ENCODE results near the gene DPP10.
"Not testable (repeated sequence)": the region's sequence is repeated elsewhere in the genome, so short reads cannot be mapped to it uniquely, and the experiment has no call there.

The DPP10 gene

GRCh38 chr2:115034801-115035200 lies 592.4 kb downstream of the DPP10 start:
- no peak for DNase-seq

DNA sequence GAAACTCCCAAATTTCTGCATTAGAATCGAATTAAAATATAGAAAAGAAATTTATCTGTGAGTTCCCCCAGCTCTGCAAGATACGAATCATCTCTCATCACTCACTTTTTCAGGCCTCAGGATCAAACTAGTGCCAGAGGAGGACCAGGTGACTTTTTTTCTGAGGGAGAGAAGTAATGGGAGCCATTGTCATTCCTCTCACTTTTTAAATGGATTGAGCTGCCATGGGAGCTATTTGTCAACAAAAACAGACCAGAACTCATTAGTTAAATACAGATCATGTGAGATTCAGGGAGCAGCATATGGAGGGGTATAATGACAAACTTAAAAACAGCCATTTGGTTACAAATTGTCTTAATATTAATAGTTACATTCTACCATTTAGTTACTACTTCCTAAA lies 594.4 kb downstream of the DPP10 start:
- no peak for DNase-seq

DNA sequence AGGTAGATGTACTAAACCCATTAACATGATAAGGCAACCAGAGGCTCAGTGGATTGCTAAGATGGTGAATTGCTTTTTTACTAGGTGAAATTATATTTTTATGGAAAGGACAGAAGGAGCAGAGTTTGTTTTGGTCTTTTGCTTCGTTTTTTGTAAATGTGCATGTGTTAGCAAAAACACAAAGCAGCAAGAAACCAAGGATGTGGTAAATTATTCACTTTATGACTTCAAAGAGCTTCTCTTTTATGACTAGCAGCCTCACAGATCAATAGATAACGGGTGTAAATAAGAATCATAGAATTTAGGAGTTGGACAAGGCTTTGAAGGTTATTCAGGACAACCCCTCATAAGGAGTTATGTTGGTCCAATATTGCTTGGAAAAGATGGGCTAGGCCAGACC lies 615.0 kb downstream of the DPP10 start:
- DNase-seq: no peak

DNA sequence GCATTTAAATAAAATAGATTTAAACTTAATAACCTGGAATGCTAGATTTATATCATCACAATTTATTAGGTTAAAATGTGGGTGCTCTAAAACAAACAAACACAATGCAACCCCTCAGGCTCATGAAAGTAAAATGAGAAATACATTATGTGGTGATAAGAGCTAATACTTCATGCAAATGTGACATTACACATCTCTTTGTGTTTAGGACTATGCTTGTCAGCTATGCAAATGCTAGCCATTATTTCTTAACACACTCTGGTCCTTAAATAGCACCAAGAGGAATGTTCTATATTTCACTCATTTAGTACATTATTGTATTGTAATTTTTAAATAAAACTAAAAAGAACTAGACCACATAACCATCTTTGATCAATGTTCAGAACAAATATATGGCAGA lies 627.6 kb downstream of the DPP10 start:
- DNase-seq: no peak

DNA sequence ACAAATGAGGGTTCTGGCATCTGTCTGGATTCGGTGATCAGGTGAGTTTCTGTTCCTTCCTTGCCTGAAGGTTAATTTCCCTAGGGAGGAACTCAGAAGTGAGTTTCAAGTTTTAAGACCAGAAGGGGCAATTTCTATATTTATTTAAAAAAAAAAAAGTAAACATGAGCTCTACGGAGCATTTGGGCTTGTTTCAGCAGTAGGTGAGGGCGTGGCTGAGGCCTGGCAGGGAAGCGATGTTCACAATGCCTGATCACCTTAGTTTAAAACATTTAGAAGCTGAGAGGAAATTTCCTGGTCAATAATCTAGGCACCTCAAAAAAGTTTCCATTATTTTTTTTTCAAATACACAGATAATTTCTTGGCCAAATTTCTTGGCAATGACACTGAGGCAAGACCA lies 629.1 kb downstream of the DPP10 start:
- DNase-seq: no peak

DNA sequence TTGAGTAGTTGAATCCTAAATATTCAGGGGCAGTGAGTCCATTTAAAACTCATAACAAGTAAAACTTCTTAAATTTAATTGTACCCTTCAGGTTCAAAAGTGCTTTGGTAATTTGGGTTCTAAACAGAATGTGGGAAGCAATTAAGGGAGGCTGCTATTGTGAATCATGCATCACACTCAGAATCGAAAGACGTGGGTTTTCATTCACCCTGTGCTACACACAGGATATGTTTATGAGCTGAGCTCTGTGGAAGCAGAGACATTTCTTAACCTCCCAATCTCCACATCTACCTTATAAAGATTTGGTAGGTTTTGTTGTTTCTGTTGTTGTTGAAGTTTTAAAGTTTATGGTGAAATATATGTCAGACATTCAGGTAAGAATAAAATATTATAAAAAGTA lies 633.4 kb downstream of the DPP10 start:
- DNase-seq: no peak

DNA sequence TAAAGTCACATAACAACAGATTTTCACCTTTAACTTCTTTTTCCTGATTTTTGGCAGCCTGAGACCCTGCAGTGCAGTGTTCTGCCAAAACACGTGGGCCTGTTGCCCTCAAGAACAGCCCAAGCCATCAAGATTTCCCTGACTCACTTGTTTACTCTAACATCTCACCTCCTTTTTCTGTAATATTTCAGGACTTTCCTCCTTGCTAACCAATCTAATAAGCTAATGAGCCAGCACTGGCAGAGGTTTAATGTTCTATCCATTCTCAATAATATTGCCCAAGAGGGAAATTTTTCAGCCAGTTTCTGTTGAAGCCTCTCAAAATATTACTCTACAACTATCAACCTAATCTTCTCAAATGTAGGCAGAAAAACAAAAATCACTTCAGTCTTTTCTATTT lies 635.2 kb downstream of the DPP10 start:
- DNase-seq: no peak

- no peak for DNase-seq
These were observed 640.8 kb downstream of the DPP10 start for GRCh38 chr2:115083225-115083624.

- no peak for DNase-seq
These were observed 641.3 kb downstream of the DPP10 start for GRCh38 chr2:115083711-115084110.

DNA sequence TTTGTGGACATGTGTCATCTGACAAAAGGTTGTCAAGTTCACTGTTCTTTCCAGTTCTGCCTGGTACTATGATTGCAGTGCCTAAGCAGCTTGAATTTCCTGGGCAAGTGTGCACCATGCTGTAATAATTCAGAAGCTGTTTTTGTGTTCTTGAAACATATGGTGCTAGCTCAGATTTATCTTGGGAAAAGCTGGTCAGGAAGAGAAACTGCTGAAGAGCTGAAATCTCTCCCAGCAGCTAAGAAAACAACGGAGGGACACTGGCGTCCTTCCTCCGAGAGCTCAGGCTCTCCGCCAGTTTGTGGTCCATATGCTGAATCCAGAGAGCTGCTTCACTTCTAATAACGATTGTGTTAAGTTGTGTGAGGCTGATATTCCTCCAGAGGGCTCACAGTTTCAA lies 642.0 kb downstream of the DPP10 start:
- no peak for DNase-seq

DNA sequence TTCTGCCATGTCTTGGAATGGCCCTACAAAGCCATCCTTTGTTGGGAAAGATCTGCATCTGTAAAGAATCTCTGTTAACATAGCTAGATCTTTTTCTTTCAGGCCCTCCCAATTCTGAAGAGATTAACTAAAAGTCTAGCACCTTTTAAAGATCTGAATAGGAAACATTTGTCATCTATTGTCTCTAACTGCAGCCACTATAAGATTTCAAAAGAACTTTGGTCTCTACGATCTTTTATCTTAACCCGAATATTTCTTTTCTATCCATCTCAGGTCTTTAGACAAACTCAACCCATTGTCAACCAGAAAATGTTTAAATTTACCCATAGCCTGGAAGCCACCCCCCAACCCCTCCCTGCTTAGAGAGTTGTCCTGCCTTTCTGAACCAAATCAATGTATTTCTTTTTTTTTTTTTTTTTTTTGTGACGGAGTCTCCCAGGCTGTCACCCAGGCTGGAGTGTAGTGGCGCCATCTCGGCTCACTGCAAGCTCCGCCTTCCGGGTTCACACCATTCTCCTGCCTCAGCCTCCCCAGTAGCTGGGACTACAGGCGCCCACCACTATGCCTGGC lies 643.7 kb downstream of the DPP10 start:
- not testable (repeated sequence) for DNase-seq

GRCh38 chr2:115094441-115094840 lies 652.0 kb downstream of the DPP10 start:
- no peak for DNase-seq

DNA sequence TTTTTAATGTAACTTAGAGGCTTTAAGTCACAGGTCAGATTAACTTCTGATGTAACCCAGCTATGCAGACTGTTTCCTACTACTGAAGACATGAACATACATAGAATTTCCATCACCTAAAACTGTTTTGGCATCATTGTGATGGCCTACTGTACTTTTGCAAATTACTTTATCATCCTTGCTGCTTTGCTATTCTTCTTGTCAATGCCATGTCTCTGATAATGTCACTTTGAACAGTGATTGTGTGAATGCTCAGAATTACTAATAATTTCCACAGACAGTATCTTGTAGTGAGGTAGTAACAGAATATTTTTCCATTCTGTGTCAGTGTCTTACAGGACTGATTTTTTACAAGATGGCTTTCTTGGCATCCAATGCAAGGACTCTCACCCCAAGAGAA lies 663.5 kb downstream of the DPP10 start:
- DNase-seq: no peak

GRCh38 chr2:115115135-115115534 lies 672.7 kb downstream of the DPP10 start:
- no peak for DNase-seq

DNA sequence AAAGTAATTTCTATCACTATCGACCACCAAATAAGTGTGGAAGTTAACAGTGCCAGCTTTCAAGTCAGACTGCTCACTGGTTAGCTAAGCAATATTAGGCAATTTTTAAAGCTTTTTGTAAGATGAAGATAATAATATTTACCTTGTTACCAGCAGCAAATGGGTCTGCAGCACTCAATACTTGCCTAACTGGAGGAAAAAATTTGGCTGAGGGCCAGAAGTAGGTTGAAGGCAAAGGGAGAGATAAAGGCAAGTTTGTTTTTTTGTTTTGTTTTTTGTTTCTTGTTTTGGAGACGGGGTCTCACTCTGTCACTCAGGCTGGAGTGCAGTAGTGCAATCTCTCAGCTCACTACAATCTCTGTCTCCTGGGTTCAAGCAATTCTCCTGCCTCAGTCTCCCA lies 675.9 kb downstream of the DPP10 start:
- DNase-seq: no peak

GRCh38 chr2:115119086-115119485 lies 676.6 kb downstream of the DPP10 start:
- DNase-seq: no peak

GRCh38 chr2:115122701-115123100 lies 680.3 kb downstream of the DPP10 start:
- no peak for DNase-seq

DNA sequence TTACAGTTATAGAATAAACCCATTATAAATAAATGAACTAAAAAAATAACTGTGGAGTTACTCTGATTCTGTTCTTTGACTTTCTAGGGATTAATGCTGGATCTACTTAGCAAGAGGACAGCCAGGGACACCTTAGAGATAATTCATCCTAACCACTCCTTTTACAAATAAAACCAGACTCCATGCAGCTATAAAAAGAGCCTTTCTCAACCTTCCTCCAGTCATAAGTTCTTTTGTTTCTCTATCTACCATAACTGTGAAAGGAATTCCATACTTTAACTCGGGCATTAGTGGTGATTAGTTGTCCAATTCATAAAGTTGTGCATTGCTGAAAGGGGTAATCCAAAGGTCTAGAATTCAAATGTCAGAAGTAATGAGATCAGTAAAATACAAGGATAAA lies 682.4 kb downstream of the DPP10 start:
- no peak for DNase-seq

DNA sequence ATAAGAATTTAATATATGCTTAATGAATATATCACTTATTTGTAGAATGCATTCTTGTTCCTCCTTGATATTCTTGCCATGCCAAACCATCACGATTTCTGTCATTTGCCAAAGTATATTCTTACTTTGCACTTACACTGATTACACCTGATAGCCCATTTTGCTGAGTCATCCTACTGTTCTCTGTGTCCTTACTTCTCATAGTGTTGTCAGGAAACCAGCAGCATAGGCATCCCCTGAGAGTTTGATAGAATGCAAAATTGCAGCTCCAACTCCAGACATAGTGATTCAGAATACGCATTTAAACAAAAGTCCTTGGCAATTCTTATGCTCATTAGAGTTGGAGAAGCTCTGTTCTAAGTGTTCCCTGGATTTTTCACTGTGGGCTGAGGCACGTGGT lies 687.1 kb downstream of the DPP10 start:
- no peak for DNase-seq

GRCh38 chr2:115160531-115161080 lies 718.2 kb downstream of the DPP10 start:
- DNase-seq: no peak

GRCh38 chr2:115161081-115161770 lies 718.8 kb downstream of the DPP10 start:
- DNase-seq: peak; percentile 37

- DNase-seq: peak; percentile 29
These were observed 719.5 kb downstream of the DPP10 start for GRCh38 chr2:115161771-115162493.

GRCh38 chr2:115162494-115163293 lies 720.3 kb downstream of the DPP10 start:
- DNase-seq: no peak
